Measurements from ENCODE around the gene ZNF580.

ZNF580 gene

GRCh38 chr19:55642153-55643002 is 1.6 kb downstream of the ZNF580 start:
- TF ChIP-seq, protein P1, sequence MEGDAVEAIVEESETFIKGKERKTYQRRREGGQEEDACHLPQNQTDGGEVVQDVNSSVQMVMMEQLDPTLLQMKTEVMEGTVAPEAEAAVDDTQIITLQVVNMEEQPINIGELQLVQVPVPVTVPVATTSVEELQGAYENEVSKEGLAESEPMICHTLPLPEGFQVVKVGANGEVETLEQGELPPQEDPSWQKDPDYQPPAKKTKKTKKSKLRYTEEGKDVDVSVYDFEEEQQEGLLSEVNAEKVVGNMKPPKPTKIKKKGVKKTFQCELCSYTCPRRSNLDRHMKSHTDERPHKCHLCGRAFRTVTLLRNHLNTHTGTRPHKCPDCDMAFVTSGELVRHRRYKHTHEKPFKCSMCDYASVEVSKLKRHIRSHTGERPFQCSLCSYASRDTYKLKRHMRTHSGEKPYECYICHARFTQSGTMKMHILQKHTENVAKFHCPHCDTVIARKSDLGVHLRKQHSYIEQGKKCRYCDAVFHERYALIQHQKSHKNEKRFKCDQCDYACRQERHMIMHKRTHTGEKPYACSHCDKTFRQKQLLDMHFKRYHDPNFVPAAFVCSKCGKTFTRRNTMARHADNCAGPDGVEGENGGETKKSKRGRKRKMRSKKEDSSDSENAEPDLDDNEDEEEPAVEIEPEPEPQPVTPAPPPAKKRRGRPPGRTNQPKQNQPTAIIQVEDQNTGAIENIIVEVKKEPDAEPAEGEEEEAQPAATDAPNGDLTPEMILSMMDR (IDR thresholded peaks at IDR 0.05; ENCODE audit: low read depth, low read length, missing control alignments) = no peak
- H3K4me3 ChIP-seq (ENCODE audit: low read depth, low read length) = peak overlapping the region; percentile 71
- DNase-seq (ENCODE audit: low read depth) = no peak

DNA sequence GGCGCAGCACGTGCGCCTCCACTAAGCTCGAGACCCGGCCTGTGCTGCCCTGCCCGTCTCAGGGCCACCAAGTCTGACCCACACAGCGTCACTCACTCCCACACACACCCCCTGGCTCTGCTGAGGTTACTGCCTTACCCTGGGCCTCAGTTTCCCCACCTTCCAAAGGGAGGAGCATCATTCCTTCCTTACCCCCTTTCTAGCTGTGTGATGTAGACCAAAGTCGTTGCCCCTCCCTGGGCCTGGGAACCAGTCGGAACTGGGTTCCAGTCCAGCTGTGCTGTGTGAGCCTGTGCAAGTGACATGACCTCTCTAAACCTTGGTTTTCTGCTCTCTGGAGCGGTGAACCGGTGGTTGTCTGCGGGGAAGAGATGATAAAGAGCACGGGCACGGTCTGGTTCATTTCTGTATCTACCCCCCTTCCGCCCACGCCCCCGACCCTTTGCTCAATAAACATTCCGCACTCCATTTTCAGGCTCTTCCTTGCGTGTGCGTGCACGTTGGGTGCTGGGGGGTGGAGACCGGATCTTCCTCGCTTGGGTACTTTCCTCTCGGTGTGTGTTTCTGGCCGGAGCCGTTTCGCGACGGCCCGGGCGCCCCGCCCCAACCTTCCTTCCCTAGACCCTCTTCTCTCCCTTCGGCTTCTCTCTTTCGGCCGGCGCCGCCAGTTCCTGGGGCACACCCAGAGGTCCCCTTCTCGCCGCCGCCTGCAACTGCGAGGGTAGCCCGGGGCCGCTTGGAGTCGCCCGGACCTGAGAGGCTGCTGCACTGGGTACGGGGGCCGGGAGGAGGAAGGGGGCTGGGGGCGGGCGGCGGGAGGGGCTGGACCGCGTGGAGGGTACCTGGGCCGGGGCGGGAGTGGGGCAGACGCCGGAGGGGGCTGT is 2.4 kb downstream of the ZNF580 start, which contains the start of gene ZNF581:
Gene ZNF581 (plus strand): TSS at position 647 of the 884 bp plus-strand sequence. CDS start 923 bp downstream, outside the sequence.
- peak; percentile 63 for DNase-seq (ENCODE audit: low read depth)
- TF ChIP-seq, protein P1 (IDR thresholded peaks at IDR 0.05; ENCODE audit: low read depth, low read length, missing control alignments) = no peak
- peak within 1 kb of the TSS; percentile 71 for H3K4me3 ChIP-seq (ENCODE audit: low read depth, low read length)

- DNase-seq (ENCODE audit: low read depth) = no peak
- TF ChIP-seq, protein P1 (IDR thresholded peaks at IDR 0.05; ENCODE audit: low read depth, low read length, missing control alignments) = no peak
- H3K4me3 ChIP-seq (ENCODE audit: low read depth, low read length) = peak overlapping the region; percentile 71
These were observed 3.0 kb downstream of the ZNF580 start for GRCh38 chr19:55643887-55644176.

DNA sequence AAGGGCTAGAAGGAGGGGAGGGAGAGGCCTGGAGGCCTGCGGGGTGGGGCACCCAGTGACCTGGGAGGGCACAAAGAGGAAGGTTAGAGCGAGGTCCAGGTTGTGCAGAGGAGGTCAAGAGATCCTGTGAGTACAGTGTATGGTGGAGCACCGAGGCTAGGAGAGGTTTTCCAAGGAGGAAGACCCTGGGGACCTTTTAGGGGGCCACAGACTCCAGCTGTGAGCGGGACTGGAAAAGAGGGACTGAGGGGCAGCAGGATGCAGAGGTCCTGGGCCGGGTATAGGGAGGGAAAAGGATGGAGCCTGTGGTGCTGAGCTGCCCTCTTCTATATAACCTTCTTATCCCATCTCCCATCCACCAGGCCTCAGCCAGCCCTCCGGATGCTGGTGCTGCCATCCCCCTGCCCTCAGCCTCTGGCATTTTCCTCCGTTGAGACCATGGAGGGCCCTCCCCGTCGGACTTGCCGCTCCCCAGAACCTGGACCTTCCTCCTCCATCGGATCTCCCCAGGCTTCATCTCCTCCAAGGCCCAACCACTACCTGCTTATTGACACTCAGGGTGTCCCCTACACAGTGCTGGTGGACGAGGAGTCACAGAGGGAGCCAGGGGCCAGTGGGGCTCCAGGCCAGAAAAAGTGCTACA is 3.5 kb downstream of the ZNF580 start:
- peak overlapping the region; percentile 71 for H3K4me3 ChIP-seq (ENCODE audit: low read depth, low read length)
- TF ChIP-seq, protein P1 (IDR thresholded peaks at IDR 0.05; ENCODE audit: low read depth, low read length, missing control alignments) = no peak
- DNase-seq (ENCODE audit: low read depth) = no peak

GRCh38 chr19:55644842-55645511 is 4.2 kb downstream of the ZNF580 start:
- no peak for DNase-seq (ENCODE audit: low read depth)
- peak overlapping the region; percentile 71 for H3K4me3 ChIP-seq (ENCODE audit: low read depth, low read length)
- TF ChIP-seq, protein P1 (IDR thresholded peaks at IDR 0.05; ENCODE audit: low read depth, low read length, missing control alignments) = no peak

DNA sequence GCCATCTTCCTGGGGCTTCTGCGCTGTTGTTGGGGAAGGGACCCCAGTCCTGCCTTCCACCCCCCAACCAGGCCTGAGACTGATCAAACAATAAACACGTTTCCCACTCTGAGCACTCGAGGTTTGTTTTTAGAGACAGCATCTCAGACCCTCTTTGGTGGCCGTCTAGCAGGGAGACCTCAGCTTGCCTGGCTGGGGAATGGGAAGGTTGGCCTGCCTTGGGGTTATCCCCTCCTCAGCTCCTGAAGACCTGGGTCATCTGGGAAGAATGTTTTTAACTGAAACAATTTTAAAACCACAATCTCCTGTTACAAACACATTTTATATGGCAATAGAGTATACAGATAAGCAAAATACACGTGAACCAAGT is 4.7 kb downstream of the ZNF580 start:
- H3K4me3 ChIP-seq (ENCODE audit: low read depth, low read length) = peak overlapping the region; percentile 71; the same call in 1 of the 2 replicates
- TF ChIP-seq, protein P1 (IDR thresholded peaks at IDR 0.05; ENCODE audit: low read depth, low read length, missing control alignments) = no peak
- no peak for DNase-seq (ENCODE audit: low read depth)
